GM18508 (cell line): Measurements from ENCODE around the gene ANAPC5.
"Not testable (repeated sequence)": the region's sequence is repeated elsewhere in the genome, so short reads cannot be mapped to it uniquely, and the experiment has no call there.

Experiments
- ATAC-seq: cut with Tn5 transposase; IDR thresholded peaks from one replicate; pipeline ENCODE4 v1.9.1; 2021; ENCODE audit warnings: moderate number of reproducible peaks; ENCODE audit not compliant: insufficient read depth, unreplicated experiment

Gene ANAPC5

DNA sequence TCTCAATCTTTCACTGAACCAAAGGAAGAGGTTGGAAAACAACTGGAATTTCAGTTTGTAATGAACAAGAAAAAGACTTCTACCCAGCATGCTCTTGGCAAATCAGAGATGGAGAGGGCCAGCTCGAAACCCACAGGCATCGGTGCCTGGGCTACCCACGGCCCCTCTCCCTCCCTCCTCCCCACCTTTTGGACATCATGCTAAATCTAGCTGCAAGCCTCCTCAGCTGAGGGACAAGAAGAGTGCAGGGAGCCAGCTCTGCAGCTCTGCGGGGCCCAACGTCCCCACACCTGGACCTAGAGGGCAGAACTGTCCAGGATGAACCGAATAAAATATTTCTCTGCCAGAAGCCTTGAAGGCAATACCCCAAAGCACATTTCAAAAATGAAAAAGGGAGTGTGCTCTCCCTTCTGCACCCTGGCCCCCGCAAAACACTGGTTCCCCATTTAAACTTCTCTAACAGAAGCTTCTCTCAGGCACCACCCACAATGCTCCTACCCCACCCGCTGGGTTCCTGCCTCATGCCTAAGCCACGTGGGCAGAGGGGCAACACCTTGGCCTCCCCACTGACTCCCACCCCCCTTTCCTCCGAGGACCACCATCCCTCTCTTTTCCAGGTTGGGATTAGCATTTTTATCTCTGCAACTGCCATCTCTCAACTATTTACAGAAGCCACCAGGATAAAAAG lies 63.9 kb downstream of the ANAPC5 start:
- ATAC-seq = no peak

GRCh38 chr12:121287267-121287954 lies 64.8 kb downstream of the ANAPC5 start:
- no peak for ATAC-seq

DNA sequence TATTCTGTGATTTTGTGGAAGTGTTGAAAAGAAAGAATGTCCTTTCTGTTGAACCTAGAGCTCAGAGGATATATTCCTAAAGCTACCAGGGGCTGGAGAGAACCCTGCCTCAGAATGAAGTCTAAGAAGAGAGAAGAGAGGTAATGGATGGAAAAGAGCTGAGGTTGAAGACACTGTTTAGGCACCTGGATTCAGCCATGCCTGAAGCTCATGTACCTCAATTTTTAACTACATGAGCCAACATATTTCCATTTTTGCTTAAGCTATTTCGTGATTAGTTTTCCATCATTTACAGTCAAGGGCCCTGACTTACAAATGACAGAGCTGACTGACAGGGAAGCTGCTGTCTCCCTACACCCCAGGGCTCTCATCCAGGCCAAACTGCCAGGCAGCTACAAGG lies 66.4 kb downstream of the ANAPC5 start:
- ATAC-seq = no peak

DNA sequence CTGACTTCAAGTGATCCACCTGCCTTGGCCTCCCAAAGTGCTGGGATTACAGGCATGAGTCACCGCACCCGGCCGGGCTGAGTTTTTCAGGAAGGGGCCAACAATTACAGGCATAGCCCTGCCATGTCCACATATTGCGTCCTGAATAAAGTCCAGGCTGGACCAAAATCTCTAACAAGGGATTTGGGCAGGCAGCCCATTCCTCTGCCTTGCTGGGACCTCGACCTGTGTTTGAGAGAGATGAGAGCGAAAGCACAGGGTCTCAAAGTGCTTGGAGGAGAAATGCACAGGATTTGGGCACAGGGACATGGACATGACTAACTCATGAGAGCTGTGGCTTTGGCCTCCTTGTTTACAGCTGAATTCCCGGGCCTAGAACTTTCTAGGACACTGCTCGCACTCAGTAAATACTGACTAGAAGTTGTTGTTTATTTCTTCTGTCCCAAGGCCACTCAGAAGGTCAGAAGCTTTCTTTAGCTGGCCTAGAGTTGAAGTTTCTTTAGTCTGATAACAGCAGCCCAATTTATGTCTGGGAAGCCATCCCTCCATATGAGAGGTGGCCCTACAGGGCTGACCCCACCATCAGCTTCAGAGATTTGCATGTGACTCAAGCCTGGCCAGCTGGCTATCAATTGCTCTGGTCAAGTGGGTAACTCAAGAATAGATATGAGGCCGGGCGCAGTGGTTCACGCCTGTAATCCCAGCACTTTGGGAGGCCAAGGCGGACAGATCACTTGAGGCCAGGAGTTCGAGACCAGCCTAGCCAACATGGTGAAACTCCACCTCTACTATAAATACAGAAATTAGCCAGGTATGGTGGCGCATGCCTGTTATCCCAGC lies 67.4 kb downstream of the ANAPC5 start:
- ATAC-seq = no peak

- ATAC-seq = no peak
Observed at GRCh38 chr12:121283841-121284240, 68.4 kb downstream of the ANAPC5 start.

GRCh38 chr12:121283388-121283787 lies 68.8 kb downstream of the ANAPC5 start:
- ATAC-seq = no peak

DNA sequence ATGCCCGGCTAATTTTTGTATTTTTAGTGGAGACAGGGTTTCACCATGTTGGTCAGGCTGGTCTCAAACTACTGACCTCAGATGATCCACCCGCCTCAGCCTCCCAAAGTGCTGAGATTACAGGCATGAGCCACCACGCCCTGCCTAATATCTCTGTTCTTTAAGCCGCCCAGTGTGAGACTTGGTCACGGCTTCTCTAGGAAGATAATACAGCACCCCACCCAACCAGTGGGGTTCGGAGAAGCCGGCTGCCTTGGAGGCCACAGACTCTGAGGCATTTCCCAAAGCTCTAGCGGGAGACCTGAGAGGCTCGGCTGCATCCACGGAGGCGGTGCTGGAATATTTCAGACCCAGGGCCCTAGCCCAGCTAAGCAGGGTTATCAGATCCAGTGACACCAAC lies 69.3 kb downstream of the ANAPC5 start:
- ATAC-seq = not testable (repeated sequence)

DNA sequence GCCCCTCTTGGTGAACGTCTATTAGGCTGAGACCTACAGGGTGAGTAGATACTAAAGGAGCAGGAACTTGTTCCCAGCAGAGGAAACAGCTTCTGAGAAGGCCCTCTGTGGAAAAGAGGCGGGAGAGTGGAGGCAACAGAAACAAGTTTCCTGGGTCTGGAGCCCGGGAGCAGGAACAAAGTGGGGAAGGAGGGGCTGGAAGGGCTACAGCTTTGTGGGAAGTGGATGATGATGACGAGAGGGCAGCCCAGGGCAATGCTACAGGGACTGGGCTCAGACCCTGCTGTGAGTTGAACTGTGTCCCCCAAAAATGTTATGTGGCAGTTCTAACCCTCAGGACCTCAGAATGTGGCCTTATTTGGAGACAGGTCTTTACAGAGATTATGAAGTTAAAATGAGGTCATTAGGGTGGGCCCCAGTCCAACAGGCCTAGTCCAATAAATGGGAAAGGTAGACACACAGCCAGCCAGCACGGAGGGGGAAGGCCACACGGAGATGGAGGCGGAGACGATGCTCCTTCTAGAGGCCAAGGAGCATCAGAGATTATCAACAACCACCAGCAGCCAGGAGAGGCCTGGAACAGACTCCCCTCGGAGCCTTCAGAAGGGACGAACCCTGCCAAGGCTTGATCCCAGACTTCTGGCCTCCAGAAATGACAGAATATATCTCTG lies 70.0 kb downstream of the ANAPC5 start:
- no peak for ATAC-seq

DNA sequence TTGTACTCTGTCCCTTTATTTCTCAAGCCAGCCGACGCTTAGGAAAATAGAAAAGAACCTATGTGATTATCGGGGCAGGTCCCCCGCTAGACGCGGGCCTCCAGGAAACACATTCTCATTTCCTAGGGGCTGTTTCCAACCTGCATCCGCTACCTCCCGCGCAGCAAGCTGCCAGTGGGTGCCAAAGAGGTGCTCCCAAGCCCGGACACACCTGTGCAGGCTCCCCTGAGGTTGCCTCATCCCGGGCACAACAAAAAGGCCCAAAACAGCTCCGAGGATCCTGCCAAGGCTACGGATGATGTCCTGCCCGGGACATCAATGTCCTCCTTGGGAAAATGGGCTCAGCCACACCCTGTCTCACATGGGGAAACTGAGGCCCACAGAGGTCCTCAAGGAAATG lies 71.1 kb downstream of the ANAPC5 start:
- ATAC-seq = not testable (repeated sequence)

- ATAC-seq = not testable (repeated sequence)
Observed at GRCh38 chr12:121280531-121280930, 71.7 kb downstream of the ANAPC5 start.

- no peak for ATAC-seq
Observed at GRCh38 chr12:121279507-121279915, 72.7 kb downstream of the ANAPC5 start.

- ATAC-seq = no peak
Observed at GRCh38 chr12:121279071-121279375, 73.2 kb downstream of the ANAPC5 start.

GRCh38 chr12:121278169-121279070 lies 73.8 kb downstream of the ANAPC5 start:
- no peak for ATAC-seq

- ATAC-seq = no peak
Observed at GRCh38 chr12:121277374-121277759, 74.8 kb downstream of the ANAPC5 start.

GRCh38 chr12:121274036-121274763 lies 78.0 kb downstream of the ANAPC5 start:
- ATAC-seq = no peak

DNA sequence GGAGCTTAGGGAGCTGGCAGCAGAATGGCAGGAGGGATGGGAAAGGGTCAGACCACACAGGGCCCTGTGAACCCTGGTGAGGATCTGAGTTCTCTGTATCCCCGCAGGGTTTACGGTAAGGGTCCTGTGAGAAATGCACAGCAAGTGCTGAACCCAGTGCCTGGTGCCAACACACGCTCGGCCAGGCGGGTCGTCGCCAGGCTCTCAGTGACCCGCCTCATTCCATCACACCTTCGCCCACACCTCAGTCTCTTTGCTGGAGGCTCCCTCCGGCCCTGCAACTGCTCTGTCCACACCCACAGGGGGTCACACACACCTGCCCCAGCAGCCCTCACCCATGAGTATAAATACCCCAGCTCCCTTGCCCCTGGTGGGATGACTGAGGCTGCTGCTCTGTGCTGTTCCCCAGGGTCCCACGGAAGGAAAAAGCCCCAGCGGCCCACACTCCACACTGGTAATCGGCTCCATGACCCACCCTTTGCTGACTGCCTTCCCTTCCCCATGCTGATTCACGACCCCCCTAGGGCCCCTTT lies 78.8 kb downstream of the ANAPC5 start:
- ATAC-seq = no peak

GRCh38 chr12:121267822-121268221 lies 84.4 kb downstream of the ANAPC5 start:
- ATAC-seq = no peak

- no peak for ATAC-seq
Observed at GRCh38 chr12:121264951-121265515, 87.2 kb downstream of the ANAPC5 start.

DNA sequence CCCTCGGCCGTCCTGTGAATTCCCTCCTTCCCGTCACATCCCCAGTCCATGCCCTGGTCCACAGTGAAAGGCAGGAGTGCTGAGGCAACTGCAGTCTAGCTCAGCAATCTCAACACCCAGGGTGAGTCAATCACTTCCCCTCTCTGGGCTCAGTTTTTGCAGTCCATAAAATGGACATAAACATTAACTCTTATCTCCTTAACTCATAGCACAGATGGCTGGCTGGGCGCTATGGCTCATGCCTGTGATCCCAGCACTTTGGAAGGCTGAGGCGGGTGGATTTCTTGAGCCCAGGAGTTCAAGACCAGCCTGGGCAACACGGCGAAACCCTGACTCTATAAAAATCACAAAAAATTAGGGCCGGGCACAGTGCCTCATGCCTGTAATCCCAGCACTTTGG lies 88.1 kb downstream of the ANAPC5 start:
- ATAC-seq = no peak
